Measurements from ENCODE around the gene GRID1. TPM values are rescaled to one million over a fixed set of nuclear protein-coding genes. Genes with fewer than 3 reads are reported as not detected.
A peak's percentile ranks its signal among the peaks of the same experiment; 100 is the strongest.

The GRID1 gene
- total RNA-seq, 1 donor from 2014 or later, result 1.4 TPM

DNA sequence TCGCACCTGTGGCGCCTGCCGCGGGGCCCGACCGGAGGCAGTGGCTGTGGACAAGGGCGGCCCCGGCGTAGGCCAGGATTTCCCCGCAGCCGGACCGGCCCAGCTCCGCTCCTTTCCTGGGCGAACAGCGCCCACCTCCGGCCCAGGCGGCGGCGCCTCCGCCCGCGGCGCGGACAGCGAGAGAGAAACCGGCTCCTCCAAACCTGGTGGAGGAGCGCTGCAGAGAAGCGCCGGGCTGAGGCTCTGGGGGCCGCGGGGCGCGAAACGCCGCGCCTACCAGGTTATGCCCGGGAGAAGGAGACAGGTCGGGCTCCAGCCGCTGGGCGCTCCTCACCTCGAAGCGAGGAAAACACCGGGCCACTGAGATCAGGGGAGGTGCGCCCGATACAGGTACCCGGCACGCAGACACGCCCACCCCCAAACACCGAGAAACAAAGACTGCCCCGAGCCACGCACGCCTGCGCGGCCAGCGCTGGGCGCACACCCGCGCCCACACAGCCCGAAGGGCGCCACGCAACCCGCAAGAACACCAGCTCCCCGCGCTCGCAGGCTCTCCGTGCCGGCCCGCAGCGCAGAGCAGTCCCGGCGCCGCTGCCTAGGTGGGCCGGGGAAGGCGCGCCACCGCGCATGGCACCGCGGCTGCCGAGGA, 3.3 kb downstream of the GRID1 start:
- Histone ChIP-seq H3K4me1 (peaks cover 6 to 16% of the 10 kb centered on the region in 2 donors), H3K36me3 (no peaks in the 10 kb centered on the region), H3K27me3 (peaks cover 11% of the 10 kb centered on the region), H3K4me3 (peak overlapping the region in 1 of 2 donors; percentile 35), H3K27ac (no peak overlapping the region), H3K9me3 (no peaks in the 10 kb centered on the region)
- TF ChIP-seq CTCF (IDR thresholded peaks at IDR 0.05), result peak in 1 of 3 experiments; percentile 38
- intact Hi-C loops (cut with DNase I), result no loop called here
- no peak for DNase-seq (ENCODE audit: low spot score in 2 of 2)

DNA sequence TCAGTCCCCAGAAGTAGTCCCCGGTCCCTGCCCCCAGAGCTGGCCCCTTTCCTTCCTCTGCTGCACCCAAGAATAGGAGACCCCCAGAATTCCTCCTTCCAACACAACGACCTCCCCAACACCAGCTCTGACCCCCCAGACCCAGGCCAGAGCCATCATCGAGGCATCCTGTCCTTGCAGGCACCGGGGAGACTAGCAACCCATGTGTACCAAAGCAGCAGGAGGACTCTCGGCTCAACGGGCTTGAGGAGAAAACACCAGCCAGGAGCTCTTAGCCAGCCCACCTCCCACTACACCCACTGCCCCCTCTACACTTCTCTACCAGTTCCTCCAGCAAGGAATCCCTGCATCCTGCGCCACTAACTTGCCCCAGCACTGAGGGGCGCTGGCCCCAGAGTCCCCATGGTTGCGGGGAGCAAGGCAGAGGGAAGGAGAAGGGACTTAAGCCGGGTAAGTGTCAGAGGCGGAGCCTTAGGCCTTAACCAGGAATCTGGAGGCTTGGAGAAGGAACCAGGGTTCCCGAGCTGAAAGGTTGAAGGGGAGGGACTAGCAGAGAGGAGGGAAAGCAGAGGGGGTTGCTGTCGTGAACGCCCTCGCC, 3.9 kb downstream of the GRID1 start:
- Histone ChIP-seq H3K27ac (no peak overlapping the region), H3K36me3 (no peaks in the 10 kb centered on the region), H3K4me1 (peaks cover 6 to 16% of the 10 kb centered on the region in 2 donors), H3K9me3 (no peaks in the 10 kb centered on the region), H3K4me3 (no peak overlapping the region), H3K27me3 (peaks cover 11% of the 10 kb centered on the region)
- intact Hi-C loops (cut with DNase I), result no loop called here
- no peak for TF ChIP-seq CTCF (IDR thresholded peaks at IDR 0.05)
- DNase-seq (ENCODE audit: low spot score in 2 of 2), result no peak

GRCh38 chr10:86362129-86362527, 4.5 kb downstream of the GRID1 start:
- Histone ChIP-seq H3K36me3 (no peaks in the 10 kb centered on the region), H3K27ac (no peak overlapping the region), H3K4me3 (no peak overlapping the region), H3K4me1 (peaks cover 3 to 12% of the 10 kb centered on the region in 2 donors), H3K9me3 (no peaks in the 10 kb centered on the region), H3K27me3 (peaks cover 9% of the 10 kb centered on the region)
- no peak for DNase-seq (ENCODE audit: low spot score in 2 of 2)
- intact Hi-C loops (cut with DNase I), result no loop called here
- no peak for TF ChIP-seq CTCF (IDR thresholded peaks at IDR 0.05)

DNA sequence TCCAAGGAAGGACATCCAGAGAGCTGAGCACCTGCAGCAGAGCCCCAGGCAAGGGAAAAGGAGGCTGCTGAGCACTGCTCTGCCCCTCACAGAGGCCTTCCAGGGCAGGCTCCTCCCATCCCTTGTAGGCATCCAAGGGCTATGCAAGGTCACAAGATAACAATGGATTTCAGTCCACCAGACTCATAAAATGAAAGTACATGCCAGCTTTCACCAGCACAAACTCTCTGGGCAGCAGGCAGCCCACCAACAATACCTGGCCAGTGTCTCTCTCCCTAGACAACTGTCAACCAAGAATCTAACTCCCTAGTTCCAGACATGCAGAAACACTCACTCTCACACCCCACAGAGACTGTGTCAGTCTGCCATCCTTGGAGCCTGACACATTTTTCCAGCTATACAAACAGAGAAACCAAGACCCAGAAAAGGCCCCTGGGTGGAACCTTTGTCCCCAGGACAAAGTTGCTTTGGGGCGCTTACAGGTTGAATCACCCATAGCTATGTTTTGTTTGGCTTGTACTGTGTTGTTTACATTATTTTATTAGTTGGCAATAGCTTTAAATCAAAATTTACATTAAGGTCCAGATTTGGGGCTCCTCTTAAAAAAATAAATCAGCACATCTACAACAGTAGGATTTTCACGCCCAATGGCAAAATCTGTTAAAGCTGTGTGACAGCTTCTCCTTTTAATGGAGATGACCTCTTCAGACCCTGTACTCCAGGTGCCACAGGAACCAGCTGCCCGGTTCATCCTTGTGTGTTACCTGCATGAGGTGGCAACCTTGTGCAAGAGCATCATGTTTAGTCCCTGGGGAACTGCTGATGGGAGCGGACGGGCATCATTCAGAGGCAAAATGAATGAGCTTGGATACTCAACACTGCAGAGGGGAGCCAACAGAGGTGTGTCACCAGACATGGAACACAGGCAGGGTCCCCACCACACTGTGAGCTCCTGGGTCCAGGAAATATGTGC, 5.2 kb downstream of the GRID1 start:
- no peaks in the 10 kb centered on the region for H3K9me3 ChIP-seq
- no peak for DNase-seq (ENCODE audit: low spot score in 2 of 2)
- H3K27ac ChIP-seq, result no peak overlapping the region
- no peaks in the 10 kb centered on the region for H3K36me3 ChIP-seq
- H3K27me3 ChIP-seq, result peaks cover 4% of the 10 kb centered on the region
- no peak overlapping the region for H3K4me3 ChIP-seq
- TF ChIP-seq CTCF (IDR thresholded peaks at IDR 0.05), result no peak
- peaks cover 2 to 8% of the 10 kb centered on the region in 2 donors for H3K4me1 ChIP-seq
- intact Hi-C loops (cut with DNase I), result no loop called here

DNA sequence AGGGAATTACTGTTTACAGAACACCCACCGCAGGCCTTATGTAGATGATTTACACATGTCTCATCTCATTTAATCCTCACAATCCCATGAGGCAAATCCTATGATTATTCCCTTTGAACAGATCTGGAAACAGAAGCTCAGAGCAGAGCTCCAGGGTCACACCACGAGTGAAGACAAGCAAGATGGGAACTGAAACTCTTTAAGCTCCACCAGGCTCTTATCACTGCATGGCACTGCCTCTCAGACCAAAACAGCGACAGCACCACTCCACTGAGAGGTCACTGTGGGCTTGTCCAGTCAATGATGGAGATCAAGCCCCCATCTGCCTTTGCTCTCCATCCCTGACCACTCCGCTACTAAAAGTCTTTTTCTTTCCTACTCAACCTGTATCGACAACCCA, 5.9 kb downstream of the GRID1 start:
- intact Hi-C loops (cut with DNase I), result no loop called here
- Histone ChIP-seq H3K4me3 (no peak overlapping the region), H3K9me3 (no peaks in the 10 kb centered on the region), H3K27ac (no peak overlapping the region), H3K4me1 (peaks cover 0 to 3% of the 10 kb centered on the region in 2 donors), H3K27me3 (peaks cover 4% of the 10 kb centered on the region), H3K36me3 (no peaks in the 10 kb centered on the region)
- no peak for DNase-seq (ENCODE audit: low spot score in 2 of 2)
- no peak for TF ChIP-seq CTCF (IDR thresholded peaks at IDR 0.05)
